ENCODE results near the gene SLC35B2. TPM values are rescaled to one million over a fixed set of nuclear protein-coding genes. Genes with fewer than 3 reads are reported as not detected.
A peak's percentile ranks its signal among the peaks of the same experiment; 100 is the strongest.

Gene SLC35B2
- total RNA-seq, 1 donor from 2014 or later, result 52.9 TPM

GRCh38 chr6:44227148-44227793, 30.1 kb downstream of the SLC35B2 start:
- no peak overlapping the region for H3K4me3 ChIP-seq (ENCODE audit: low read depth, low read length)
- DNase-seq (ENCODE audit: low read depth) (no peak), FAIRE-seq (no peak)
- H3K36me3 ChIP-seq (ENCODE audit: control insufficient read depth, insufficient read depth, low read length), result no peaks in the 10 kb centered on the region
- no peaks in the 10 kb centered on the region for H3K27me3 ChIP-seq (ENCODE audit: control insufficient read depth, insufficient read depth, low read length)
- TF ChIP-seq CTCF (IDR thresholded peaks at IDR 0.05; ENCODE audit: insufficient read depth, low read length, severe bottlenecking), result no peak

- FAIRE-seq, result no peak
- no peak for DNase-seq (ENCODE audit: low read depth)
- Histone ChIP-seq H3K27me3 (ENCODE audit: control insufficient read depth, insufficient read depth, low read length) (no peaks in the 10 kb centered on the region), H3K4me3 (ENCODE audit: low read depth, low read length) (no peak overlapping the region), H3K36me3 (ENCODE audit: control insufficient read depth, insufficient read depth, low read length) (no peaks in the 10 kb centered on the region)
- no peak for TF ChIP-seq CTCF (IDR thresholded peaks at IDR 0.05; ENCODE audit: insufficient read depth, low read length, severe bottlenecking)
Measured at GRCh38 chr6:44226368-44227147, 30.8 kb downstream of the SLC35B2 start.

GRCh38 chr6:44225579-44226325, 31.6 kb downstream of the SLC35B2 start:
- DNase-seq (ENCODE audit: low read depth) (no peak), FAIRE-seq (no peak)
- Histone ChIP-seq H3K4me3 (ENCODE audit: low read depth, low read length) (no peak overlapping the region), H3K36me3 (ENCODE audit: control insufficient read depth, insufficient read depth, low read length) (no peaks in the 10 kb centered on the region), H3K27me3 (ENCODE audit: control insufficient read depth, insufficient read depth, low read length) (no peaks in the 10 kb centered on the region)
- no peak for TF ChIP-seq CTCF (IDR thresholded peaks at IDR 0.05; ENCODE audit: insufficient read depth, low read length, severe bottlenecking)

- no peaks in the 10 kb centered on the region for H3K36me3 ChIP-seq (ENCODE audit: control insufficient read depth, insufficient read depth, low read length)
- DNase-seq (ENCODE audit: low read depth) (no peak), FAIRE-seq (no peak)
- no peaks in the 10 kb centered on the region for H3K27me3 ChIP-seq (ENCODE audit: control insufficient read depth, insufficient read depth, low read length)
- no peak for TF ChIP-seq CTCF (IDR thresholded peaks at IDR 0.05; ENCODE audit: insufficient read depth, low read length, severe bottlenecking)
- H3K4me3 ChIP-seq (ENCODE audit: low read depth, low read length), result no peak overlapping the region
Measured at GRCh38 chr6:44224965-44225305, 32.4 kb downstream of the SLC35B2 start.

- FAIRE-seq (no peak), DNase-seq (ENCODE audit: low read depth) (peak; percentile 54)
- Histone ChIP-seq H3K27me3 (ENCODE audit: control insufficient read depth, insufficient read depth, low read length) (no peaks in the 10 kb centered on the region), H3K4me3 (ENCODE audit: low read depth, low read length) (peak overlapping the region; percentile 52), H3K36me3 (ENCODE audit: control insufficient read depth, insufficient read depth, low read length) (no peaks in the 10 kb centered on the region)
- no peak for TF ChIP-seq CTCF (IDR thresholded peaks at IDR 0.05; ENCODE audit: insufficient read depth, low read length, severe bottlenecking)
Measured at GRCh38 chr6:44224029-44224964, 33.0 kb downstream of the SLC35B2 start.

Data from bronchial epithelial cell (primary cell).